Neural progenitor cell (in vitro differentiated cells): ENCODE results near the gene TSPAN11. TPM values are rescaled to one million over a fixed set of nuclear protein-coding genes. Genes with fewer than 3 reads are reported as not detected.

Experiments used
- DNase-seq: peaks from one replicate; pipeline ENCODE4 v3.0.0-alpha.2; 2016; ENCODE audit warnings: low spot score
- H2AFZ ChIP-seq: fragments of 200-600 bp; sonication (generic); replicated peaks from 2 replicates; pipeline ENCODE4 v1.6.1; 2016; ENCODE audit warnings: antibody characterized with exemption
- H3F3A ChIP-seq: fragments of 200-600 bp; sonication (generic); 2 replicates; pipeline ENCODE4 v1.6.1; 2016; ENCODE audit warnings: antibody characterized with exemption, low read depth
- H3K27ac ChIP-seq: fragments of 200-600 bp; sonication (generic); 2 replicates; pipeline ENCODE4 v1.5.1; 2016; ENCODE audit warnings: mild to moderate bottlenecking
- H3K27me3 ChIP-seq: fragments of 200-600 bp; sonication (generic); 2 replicates; pipeline ENCODE4 v1.6.1; 2016; ENCODE audit warnings: mild to moderate bottlenecking, moderate library complexity
- H3K36me3 ChIP-seq: fragments of 200-600 bp; sonication (generic); 2 replicates; pipeline ENCODE4 v1.5.1; 2016
- H3K4me1 ChIP-seq: fragments of 200-600 bp; sonication (generic); 2 replicates; pipeline ENCODE4 v1.6.1; 2016; ENCODE audit warnings: mixed run types
- H3K4me2 ChIP-seq: fragments of 200-600 bp; sonication (generic); 2 replicates; pipeline ENCODE4 v1.6.1; 2016
- H3K4me3 ChIP-seq: fragments of 200-600 bp; sonication (generic); 2 replicates; pipeline ENCODE4 v1.5.1; 2016
- H3K79me2 ChIP-seq: fragments of 200-600 bp; sonication (generic); 2 replicates; pipeline ENCODE4 v1.6.1; 2016; ENCODE audit warnings: low read depth
- H3K9ac ChIP-seq: fragments of 200-600 bp; sonication (generic); 2 replicates; pipeline ENCODE4 v1.6.1; 2016
- H3K9me3 ChIP-seq: fragments of 200-600 bp; sonication (generic); 2 replicates; pipeline ENCODE4 v1.5.1; 2016; ENCODE audit warnings: low read depth
- H4K20me1 ChIP-seq: fragments of 200-600 bp; sonication (generic); 2 replicates; pipeline ENCODE4 v1.6.1; 2016; ENCODE audit warnings: low read depth
- H3K27ac Mint-ChIP-seq: 3 replicates; pipeline ENCODE4 v1.8.0; 2021; ENCODE audit warnings: mixed read lengths
- H3K27me3 Mint-ChIP-seq: 2 replicates; pipeline ENCODE4 v1.8.0; 2022; ENCODE audit warnings: low read depth, mild to moderate bottlenecking, inconsistent platforms, moderate library complexity, mixed read lengths; ENCODE audit not compliant: insufficient read depth
- H3K36me3 Mint-ChIP-seq: 3 replicates; pipeline ENCODE4 v1.8.0; 2021; ENCODE audit warnings: mixed read lengths
- H3K4me1 Mint-ChIP-seq: 3 replicates; pipeline ENCODE4 v1.8.0; 2021; ENCODE audit warnings: mixed read lengths
- H3K4me3 Mint-ChIP-seq: 3 replicates; pipeline ENCODE4 v1.8.0; 2021; ENCODE audit warnings: mild to moderate bottlenecking, moderate library complexity, mixed read lengths
- H3K9me3 Mint-ChIP-seq: 3 replicates; pipeline ENCODE4 v1.8.0; 2020; ENCODE audit warnings: mixed read lengths
- EZH2 ChIP-seq: fragments of 200-600 bp; sonication (generic); IDR thresholded peaks from 2 replicates; pipeline ENCODE4 v1.6.1; 2017; ENCODE audit warnings: antibody characterized with exemption, mild to moderate bottlenecking, moderate library complexity
- EZH2phosphoT487 ChIP-seq: fragments of 200-600 bp; sonication (generic); IDR thresholded peaks from 2 replicates; pipeline ENCODE4 v1.6.1; 2017; ENCODE audit warnings: antibody characterized with exemption
- total RNA-seq: library from RNA; depleted of rRNA; stranded (reverse); fragments of >200 nt; gene quantifications from 2 replicates; pipeline ENCODE4 v1.2.3, GENCODE V29; 2015; ENCODE audit warnings: low replicate concordance
- TF ChIP-seq, protein P1 (sequence below): fragments of 200-600 bp; sonication (generic); IDR thresholded peaks from 2 replicates; pipeline ENCODE4 v1.5.1; 2017; ENCODE audit warnings: antibody characterized with exemption, mild to moderate bottlenecking

Gene TSPAN11
- total RNA-seq, 1 donor from 2014 or later: 7.4 TPM

DNA sequence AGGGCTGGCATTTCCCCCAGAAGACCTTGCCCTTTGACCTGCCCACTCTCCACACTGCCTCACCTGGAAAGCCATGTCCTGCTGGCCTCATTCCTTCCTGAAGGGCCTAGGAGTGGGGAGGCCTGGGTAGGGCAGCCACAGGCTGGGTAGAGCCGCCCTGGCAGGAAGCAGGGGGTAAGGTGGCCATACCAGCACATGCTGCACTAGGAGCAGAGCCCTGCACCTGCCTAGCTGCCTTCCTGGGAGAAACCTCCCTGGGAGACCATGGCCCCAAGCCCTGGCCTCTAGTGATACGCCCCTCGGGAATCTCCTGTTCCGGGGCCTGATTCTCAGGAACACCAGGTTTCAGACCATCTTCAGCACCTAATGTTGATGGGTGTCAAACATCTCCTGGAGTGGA, 65.8 kb downstream of the TSPAN11 start:
- no peak overlapping the region for H3K4me3 Mint-ChIP-seq
- Histone ChIP-seq H4K20me1 (no peaks in the 10 kb centered on the region), H2AFZ (no peak overlapping the region), H3K79me2 (no peaks in the 10 kb centered on the region), H3K9me3 (no peaks in the 10 kb centered on the region), H3K36me3 (no peaks in the 10 kb centered on the region), H3K9ac (no peak overlapping the region), H3F3A (no peaks in the 10 kb centered on the region), H3K27me3 (no peaks in the 10 kb centered on the region), H3K27ac (no peak overlapping the region), H3K4me3 (no peak overlapping the region), H3K4me2 (no peak overlapping the region), H3K4me1 (no peaks in the 10 kb centered on the region)
- H3K27ac Mint-ChIP-seq: no peak overlapping the region
- no peak for DNase-seq
- no peaks in the 10 kb centered on the region for H3K9me3 Mint-ChIP-seq
- H3K4me1 Mint-ChIP-seq: peaks cover 3% of the 10 kb centered on the region
- TF ChIP-seq, protein P1, sequence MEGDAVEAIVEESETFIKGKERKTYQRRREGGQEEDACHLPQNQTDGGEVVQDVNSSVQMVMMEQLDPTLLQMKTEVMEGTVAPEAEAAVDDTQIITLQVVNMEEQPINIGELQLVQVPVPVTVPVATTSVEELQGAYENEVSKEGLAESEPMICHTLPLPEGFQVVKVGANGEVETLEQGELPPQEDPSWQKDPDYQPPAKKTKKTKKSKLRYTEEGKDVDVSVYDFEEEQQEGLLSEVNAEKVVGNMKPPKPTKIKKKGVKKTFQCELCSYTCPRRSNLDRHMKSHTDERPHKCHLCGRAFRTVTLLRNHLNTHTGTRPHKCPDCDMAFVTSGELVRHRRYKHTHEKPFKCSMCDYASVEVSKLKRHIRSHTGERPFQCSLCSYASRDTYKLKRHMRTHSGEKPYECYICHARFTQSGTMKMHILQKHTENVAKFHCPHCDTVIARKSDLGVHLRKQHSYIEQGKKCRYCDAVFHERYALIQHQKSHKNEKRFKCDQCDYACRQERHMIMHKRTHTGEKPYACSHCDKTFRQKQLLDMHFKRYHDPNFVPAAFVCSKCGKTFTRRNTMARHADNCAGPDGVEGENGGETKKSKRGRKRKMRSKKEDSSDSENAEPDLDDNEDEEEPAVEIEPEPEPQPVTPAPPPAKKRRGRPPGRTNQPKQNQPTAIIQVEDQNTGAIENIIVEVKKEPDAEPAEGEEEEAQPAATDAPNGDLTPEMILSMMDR: no peak
- TF ChIP-seq EZH2phosphoT487 (no peak), EZH2 (no peak)
- peaks cover 3% of the 10 kb centered on the region for H3K36me3 Mint-ChIP-seq
- no peaks in the 10 kb centered on the region for H3K27me3 Mint-ChIP-seq

DNA sequence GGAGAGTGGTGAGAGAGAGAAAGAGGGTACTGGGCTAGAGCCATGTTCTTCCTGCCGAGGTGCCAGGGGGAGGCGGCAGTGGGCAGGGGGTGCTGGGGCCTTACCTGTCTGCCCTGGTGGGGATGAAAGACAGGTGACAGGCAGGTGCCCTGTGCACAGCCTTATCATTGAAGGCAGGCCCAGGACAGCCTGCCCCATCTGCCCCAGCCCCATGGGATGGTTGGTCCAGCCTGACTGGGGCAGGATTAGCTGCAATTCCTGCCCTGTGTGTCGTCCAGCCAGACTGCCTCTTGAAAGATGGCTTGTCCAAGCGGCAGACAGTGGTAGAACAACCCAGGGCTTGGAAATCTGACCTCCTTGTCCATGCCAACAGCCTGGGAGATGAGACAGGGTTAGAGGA, 67.2 kb downstream of the TSPAN11 start:
- DNase-seq: no peak
- no peaks in the 10 kb centered on the region for H3K4me1 ChIP-seq
- H3K27me3 ChIP-seq: no peaks in the 10 kb centered on the region
- no peak overlapping the region for H3K4me2 ChIP-seq
- no peak overlapping the region for H3K9ac ChIP-seq
- Mint-ChIP-seq H3K27ac (no peak overlapping the region), H3K27me3 (no peaks in the 10 kb centered on the region), H3K4me1 (no peaks in the 10 kb centered on the region), H3K36me3 (peaks cover 3% of the 10 kb centered on the region), H3K4me3 (no peak overlapping the region), H3K9me3 (no peaks in the 10 kb centered on the region)
- no peak for TF ChIP-seq EZH2
- no peak for TF ChIP-seq EZH2phosphoT487
- TF ChIP-seq, protein P1: no peak
- no peaks in the 10 kb centered on the region for H3K9me3 ChIP-seq
- H3F3A ChIP-seq: no peaks in the 10 kb centered on the region
- no peak overlapping the region for H3K4me3 ChIP-seq
- no peak overlapping the region for H2AFZ ChIP-seq
- no peaks in the 10 kb centered on the region for H3K79me2 ChIP-seq
- no peak overlapping the region for H3K27ac ChIP-seq
- no peaks in the 10 kb centered on the region for H4K20me1 ChIP-seq
- H3K36me3 ChIP-seq: no peaks in the 10 kb centered on the region

DNA sequence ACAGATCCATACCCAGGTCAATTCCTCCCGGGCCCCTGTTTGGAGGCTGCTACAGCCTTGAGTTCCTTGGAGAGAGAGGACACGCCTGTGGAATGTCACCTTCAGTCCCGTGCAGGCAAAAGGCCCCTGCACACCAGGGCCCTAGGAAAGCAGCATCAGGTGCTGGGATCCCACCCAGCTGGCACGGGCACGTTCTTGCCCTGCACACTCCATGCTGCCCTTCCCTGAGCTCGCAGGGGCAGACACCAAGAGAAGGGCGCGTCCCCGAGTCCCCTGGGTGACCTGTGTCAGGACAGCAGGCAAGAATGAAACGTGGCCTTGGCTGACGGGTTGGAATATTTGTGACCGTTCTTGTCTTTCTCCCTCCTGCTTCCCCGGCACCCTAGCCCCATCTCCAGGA, 67.7 kb downstream of the TSPAN11 start:
- Histone ChIP-seq H3K27me3 (no peaks in the 10 kb centered on the region), H3K9ac (no peak overlapping the region), H3K36me3 (no peaks in the 10 kb centered on the region), H3K9me3 (no peaks in the 10 kb centered on the region), H3F3A (no peaks in the 10 kb centered on the region), H3K4me3 (no peak overlapping the region), H2AFZ (no peak overlapping the region), H3K79me2 (no peaks in the 10 kb centered on the region), H3K4me1 (no peaks in the 10 kb centered on the region), H3K4me2 (no peak overlapping the region), H3K27ac (no peak overlapping the region), H4K20me1 (no peaks in the 10 kb centered on the region)
- no peaks in the 10 kb centered on the region for H3K9me3 Mint-ChIP-seq
- H3K27me3 Mint-ChIP-seq: no peaks in the 10 kb centered on the region
- H3K4me1 Mint-ChIP-seq: no peaks in the 10 kb centered on the region
- no peak for DNase-seq
- TF ChIP-seq, protein P1: no peak
- TF ChIP-seq EZH2 (no peak), EZH2phosphoT487 (no peak)
- no peak overlapping the region for H3K4me3 Mint-ChIP-seq
- H3K27ac Mint-ChIP-seq: no peak overlapping the region
- peaks cover 3% of the 10 kb centered on the region for H3K36me3 Mint-ChIP-seq

DNA sequence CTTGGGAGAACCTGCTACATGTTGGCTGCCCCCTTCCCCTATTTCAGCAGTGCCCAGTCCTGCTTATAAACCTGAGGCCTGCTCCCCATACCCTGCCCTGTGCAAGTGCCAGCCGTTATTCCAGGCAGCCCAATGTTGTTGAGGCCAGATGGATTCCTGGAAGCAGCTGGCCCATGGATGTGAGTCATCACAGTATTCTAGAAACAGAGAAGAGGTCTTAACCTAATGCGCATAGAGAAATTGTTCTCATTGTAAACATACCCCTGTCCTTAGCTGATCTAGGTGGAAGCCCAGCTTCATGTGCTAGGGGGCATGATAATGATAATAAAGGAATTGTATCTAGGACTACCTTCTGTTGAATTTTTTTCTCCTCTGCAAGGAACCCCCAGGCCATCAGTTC, 69.7 kb downstream of the TSPAN11 start:
- Histone ChIP-seq H3K36me3 (no peaks in the 10 kb centered on the region), H3K27ac (no peak overlapping the region), H3K9me3 (no peaks in the 10 kb centered on the region), H3K4me1 (no peaks in the 10 kb centered on the region), H3K9ac (no peak overlapping the region), H3F3A (no peaks in the 10 kb centered on the region), H4K20me1 (no peaks in the 10 kb centered on the region), H3K4me2 (no peak overlapping the region), H2AFZ (no peak overlapping the region), H3K4me3 (no peak overlapping the region), H3K27me3 (no peaks in the 10 kb centered on the region), H3K79me2 (no peaks in the 10 kb centered on the region)
- H3K27me3 Mint-ChIP-seq: peaks cover 2% of the 10 kb centered on the region
- no peak for TF ChIP-seq EZH2
- TF ChIP-seq, protein P1: no peak
- no peak for TF ChIP-seq EZH2phosphoT487
- peaks cover 3% of the 10 kb centered on the region for H3K36me3 Mint-ChIP-seq
- no peaks in the 10 kb centered on the region for H3K9me3 Mint-ChIP-seq
- no peak for DNase-seq
- peaks cover 3% of the 10 kb centered on the region for H3K4me1 Mint-ChIP-seq
- peak overlapping the region; percentile 77 for H3K27ac Mint-ChIP-seq
- no peak overlapping the region for H3K4me3 Mint-ChIP-seq
